Type B pancreatic cell (in vitro differentiated cells): ENCODE data around the gene SCN1A. TPM values are rescaled to one million over a fixed set of nuclear protein-coding genes. Genes with fewer than 3 reads are reported as not detected.

Experiments used
- DNase-seq: peaks from one replicate; pipeline ENCODE4 v3.0.0; 2021; ENCODE audit warnings: mixed read lengths; ENCODE audit not compliant: unreplicated experiment; ENCODE audit errors: extremely low spot score
- H3K27ac Mint-ChIP-seq: 2 replicates; pipeline ENCODE4 v1.8.0; 2021; ENCODE audit warnings: mild to moderate bottlenecking, mixed read lengths
- H3K27me3 Mint-ChIP-seq: 2 replicates; pipeline ENCODE4 v1.8.0; 2021; ENCODE audit warnings: mixed read lengths
- H3K36me3 Mint-ChIP-seq: 2 replicates; pipeline ENCODE4 v1.8.0; 2021; ENCODE audit warnings: mixed read lengths
- H3K4me1 Mint-ChIP-seq: one replicate; pipeline ENCODE4 v1.8.0; 2021; ENCODE audit warnings: mixed read lengths; ENCODE audit not compliant: unreplicated experiment
- H3K4me3 Mint-ChIP-seq: 2 replicates; pipeline ENCODE4 v1.8.0; 2021; ENCODE audit warnings: mild to moderate bottlenecking, mixed read lengths
- H3K9me3 Mint-ChIP-seq: 2 replicates; pipeline ENCODE4 v1.8.0; 2021; ENCODE audit warnings: mixed read lengths
- total RNA-seq: library from RNA; stranded (reverse); gene quantifications from 2 replicates; pipeline ENCODE4 v1.2.1, GENCODE V29; 2021; ENCODE audit warnings: low replicate concordance
- TF ChIP-seq, protein P1 (sequence below): fragments of 200-600 bp; sonication (generic); conservative IDR thresholded peaks from 2 replicates; pipeline ENCODE4 v1.5.0; 2021; ENCODE audit warnings: antibody characterized with exemption, mild to moderate bottlenecking

Gene SCN1A
- total RNA-seq, 1 donor from 2014 or later = 2.6 TPM

GRCh38 chr2:165959371-165959770, 168.4 kb downstream of the SCN1A start:
- TF ChIP-seq, protein P1, sequence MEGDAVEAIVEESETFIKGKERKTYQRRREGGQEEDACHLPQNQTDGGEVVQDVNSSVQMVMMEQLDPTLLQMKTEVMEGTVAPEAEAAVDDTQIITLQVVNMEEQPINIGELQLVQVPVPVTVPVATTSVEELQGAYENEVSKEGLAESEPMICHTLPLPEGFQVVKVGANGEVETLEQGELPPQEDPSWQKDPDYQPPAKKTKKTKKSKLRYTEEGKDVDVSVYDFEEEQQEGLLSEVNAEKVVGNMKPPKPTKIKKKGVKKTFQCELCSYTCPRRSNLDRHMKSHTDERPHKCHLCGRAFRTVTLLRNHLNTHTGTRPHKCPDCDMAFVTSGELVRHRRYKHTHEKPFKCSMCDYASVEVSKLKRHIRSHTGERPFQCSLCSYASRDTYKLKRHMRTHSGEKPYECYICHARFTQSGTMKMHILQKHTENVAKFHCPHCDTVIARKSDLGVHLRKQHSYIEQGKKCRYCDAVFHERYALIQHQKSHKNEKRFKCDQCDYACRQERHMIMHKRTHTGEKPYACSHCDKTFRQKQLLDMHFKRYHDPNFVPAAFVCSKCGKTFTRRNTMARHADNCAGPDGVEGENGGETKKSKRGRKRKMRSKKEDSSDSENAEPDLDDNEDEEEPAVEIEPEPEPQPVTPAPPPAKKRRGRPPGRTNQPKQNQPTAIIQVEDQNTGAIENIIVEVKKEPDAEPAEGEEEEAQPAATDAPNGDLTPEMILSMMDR = no peak
- DNase-seq = no peak
- Mint-ChIP-seq H3K4me3 (no peak overlapping the region), H3K36me3 (no peaks in the 10 kb centered on the region), H3K27ac (no peak overlapping the region), H3K4me1 (no peaks in the 10 kb centered on the region), H3K27me3 (no peaks in the 10 kb centered on the region), H3K9me3 (no peaks in the 10 kb centered on the region)

DNA sequence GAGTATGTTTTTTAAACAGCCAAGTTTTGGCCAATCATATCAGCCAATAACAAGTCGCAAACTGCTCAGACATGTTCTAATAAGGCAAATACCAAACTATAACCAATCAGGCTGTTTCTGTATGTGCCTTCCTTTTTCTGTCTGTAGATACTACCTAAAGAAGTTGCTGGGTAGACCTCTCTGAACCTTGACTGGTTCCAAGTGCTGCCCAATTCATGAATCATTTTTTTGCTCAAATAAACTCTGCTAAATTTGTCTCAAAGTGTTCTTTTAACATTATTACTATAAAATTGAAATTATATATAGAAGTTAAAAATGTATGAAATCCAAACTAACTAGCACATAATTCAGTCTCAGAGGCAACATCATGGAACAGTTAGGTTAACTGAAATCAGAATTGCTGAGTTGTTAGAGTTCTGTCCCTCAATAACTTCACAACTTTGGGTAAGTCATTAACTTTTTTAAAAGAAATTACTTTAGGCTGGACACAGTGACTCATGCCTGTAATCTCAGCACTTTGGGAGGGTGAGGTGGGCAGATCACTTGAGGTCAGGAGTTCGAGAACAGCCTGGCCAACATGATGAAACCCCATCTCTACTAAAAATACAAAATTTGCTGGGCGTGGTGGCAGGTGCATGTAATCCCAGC, 169.4 kb downstream of the SCN1A start:
- Mint-ChIP-seq H3K36me3 (no peaks in the 10 kb centered on the region), H3K27me3 (no peaks in the 10 kb centered on the region), H3K27ac (no peak overlapping the region), H3K4me1 (no peaks in the 10 kb centered on the region), H3K9me3 (no peaks in the 10 kb centered on the region), H3K4me3 (no peak overlapping the region)
- TF ChIP-seq, protein P1 = no peak
- no peak for DNase-seq

- no peaks in the 10 kb centered on the region for H3K36me3 Mint-ChIP-seq
- H3K27me3 Mint-ChIP-seq = no peaks in the 10 kb centered on the region
- DNase-seq = no peak
- no peak overlapping the region for H3K4me3 Mint-ChIP-seq
- H3K4me1 Mint-ChIP-seq = no peaks in the 10 kb centered on the region
- TF ChIP-seq, protein P1 = no peak
- H3K9me3 Mint-ChIP-seq = no peaks in the 10 kb centered on the region
- H3K27ac Mint-ChIP-seq = no peak overlapping the region
Observed at GRCh38 chr2:165957030-165957675, 170.7 kb downstream of the SCN1A start.

DNA sequence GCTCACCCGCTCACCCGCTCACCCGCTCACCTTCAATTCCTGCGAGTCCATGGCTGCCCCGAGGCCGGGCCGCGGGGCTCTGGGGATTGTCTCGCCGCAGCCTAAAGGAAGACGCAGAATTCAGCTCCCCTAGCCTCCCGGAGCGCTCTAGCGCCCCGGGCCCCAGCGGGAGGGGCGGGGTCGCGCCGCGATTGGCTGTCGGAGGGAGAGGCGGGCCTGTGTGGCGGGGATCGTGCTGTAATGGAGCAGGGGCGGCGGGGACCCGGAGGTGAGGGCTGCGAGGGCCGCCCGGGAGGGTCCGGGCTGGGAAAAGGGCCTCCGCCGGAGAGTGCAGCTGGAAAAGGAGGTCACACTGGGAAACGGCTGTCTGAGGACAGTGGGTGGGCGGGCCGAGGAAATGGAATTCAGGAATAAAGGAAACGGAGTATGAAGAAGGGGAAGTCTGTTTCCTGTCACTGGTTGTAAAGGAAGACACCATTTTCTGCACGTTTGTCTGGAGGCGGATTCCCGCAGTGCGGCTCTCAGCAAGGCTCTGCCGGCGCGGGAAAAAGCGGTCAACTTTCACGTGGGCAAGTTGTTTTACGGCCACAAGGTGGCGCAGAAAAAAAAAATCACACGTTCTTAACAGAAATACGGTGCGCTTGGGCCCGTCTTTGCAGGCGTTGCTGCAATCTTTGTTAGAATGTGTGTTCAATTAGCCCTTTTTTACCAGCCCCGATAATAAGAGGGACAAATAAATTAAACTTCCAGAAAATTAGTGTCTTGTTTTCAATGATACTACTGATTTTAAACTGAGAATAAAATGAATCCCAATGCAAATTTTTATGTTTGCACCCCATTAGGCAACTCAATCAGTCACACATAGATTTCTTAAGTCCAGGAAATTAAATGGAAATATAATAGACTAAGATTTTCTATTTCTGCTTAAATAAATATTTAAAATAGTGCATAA, 173.9 kb downstream of the SCN1A start, which contains the start of gene TTC21B:
TTC21B (minus strand) TSS at position 122 of the 952 bp plus-strand sequence; CDS start at position 51, 71 bp downstream.
- no peak within 1 kb of the TSS for H3K27ac Mint-ChIP-seq
- peak; percentile 96 for DNase-seq
- no peaks in the 10 kb centered on the region for H3K36me3 Mint-ChIP-seq
- no peaks in the 10 kb centered on the region for H3K27me3 Mint-ChIP-seq
- no peaks in the 10 kb centered on the region for H3K9me3 Mint-ChIP-seq
- H3K4me3 Mint-ChIP-seq = peak within 1 kb of the TSS; percentile 70
- TF ChIP-seq, protein P1 = peak; percentile 93
- H3K4me1 Mint-ChIP-seq = no peaks in the 10 kb centered on the region

- Mint-ChIP-seq H3K36me3 (no peaks in the 10 kb centered on the region), H3K27ac (no peak overlapping the region), H3K4me3 (no peak overlapping the region), H3K4me1 (no peaks in the 10 kb centered on the region), H3K9me3 (no peaks in the 10 kb centered on the region), H3K27me3 (no peaks in the 10 kb centered on the region)
- no peak for DNase-seq
- TF ChIP-seq, protein P1 = no peak
Observed at GRCh38 chr2:165953306-165953654, 174.5 kb downstream of the SCN1A start.
